HG02798 (cell line): Measurements from ENCODE around the gene LAG3.

ENCODE experiments used
- ATAC-seq: cut with Tn5 transposase; IDR thresholded peaks from one replicate; pipeline ENCODE4 v1.9.1; 2021; ENCODE audit warnings: mild to moderate bottlenecking; ENCODE audit not compliant: unreplicated experiment, poor library complexity

Gene LAG3

GRCh38 chr12:6771091-6771495, 1.2 kb upstream of the LAG3 start:
- no peak for ATAC-seq

- no peak for ATAC-seq
Observed at GRCh38 chr12:6771509-6772330, 600 bp upstream of the LAG3 start.

GRCh38 chr12:6772726-6773589, 638 bp downstream of the LAG3 start:
- no peak for ATAC-seq

- no peak for ATAC-seq
Observed at GRCh38 chr12:6773590-6774351, 1.5 kb downstream of the LAG3 start.

GRCh38 chr12:6774499-6775062, 2.3 kb downstream of the LAG3 start:
- no peak for ATAC-seq

GRCh38 chr12:6775185-6776174, 3.2 kb downstream of the LAG3 start:
- no peak for ATAC-seq

GRCh38 chr12:6777386-6777785, 5.1 kb downstream of the LAG3 start:
- no peak for ATAC-seq

GRCh38 chr12:6778217-6778573, 5.9 kb downstream of the LAG3 start:
- no peak for ATAC-seq

- peak; percentile 84 for ATAC-seq
Observed at GRCh38 chr12:6778574-6779550, 6.5 kb downstream of the LAG3 start.

- ATAC-seq = no peak
Observed at GRCh38 chr12:6779708-6780432, 7.5 kb downstream of the LAG3 start.

GRCh38 chr12:6780573-6780972, 8.3 kb downstream of the LAG3 start:
- ATAC-seq = no peak

- no peak for ATAC-seq
Observed at GRCh38 chr12:6782119-6782518, 9.8 kb downstream of the LAG3 start.

GRCh38 chr12:6782850-6783566, 10.7 kb downstream of the LAG3 start:
- ATAC-seq = no peak

GRCh38 chr12:6783828-6784227, 11.5 kb downstream of the LAG3 start:
- no peak for ATAC-seq

- no peak for ATAC-seq
Observed at GRCh38 chr12:6784296-6784695, 12.0 kb downstream of the LAG3 start.

- ATAC-seq = no peak
Observed at GRCh38 chr12:6784761-6785160, 12.4 kb downstream of the LAG3 start.
